HCEC 1CT (cell line): ENCODE measurements around the gene OR5K3.

Experiments
- DNase-seq: peaks from one replicate; pipeline ENCODE4 v3.0.0-alpha.2; 2017

Gene OR5K3

DNA sequence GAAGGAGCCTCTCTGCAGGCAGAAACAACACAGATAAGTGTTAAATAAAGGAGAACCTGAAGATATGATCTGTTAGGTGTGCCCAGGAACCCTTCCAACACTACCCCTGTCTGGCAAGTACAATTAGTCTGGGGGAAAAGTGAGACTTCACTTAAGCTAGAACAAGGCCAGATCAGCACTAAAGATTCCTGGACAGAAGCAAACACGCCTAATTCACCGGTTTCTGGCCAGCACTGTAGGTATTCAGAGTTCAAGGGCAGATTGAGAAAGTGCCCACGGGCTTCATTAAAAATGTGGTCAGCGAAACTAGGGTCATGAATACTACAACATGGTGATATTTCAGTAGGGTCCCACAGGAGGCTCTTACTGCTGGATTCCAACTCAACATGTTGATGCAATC lies 43.9 kb downstream of the OR5K3 start:
- no peak for DNase-seq

- no peak for DNase-seq
Observed at GRCh38 chr3:98440283-98440682, 49.8 kb downstream of the OR5K3 start.
